H9 (cell line): ENCODE measurements around the gene FRY. TPM values are rescaled to one million over a fixed set of nuclear protein-coding genes. Genes with fewer than 3 reads are reported as not detected.

Experiments used
- DNase-seq: peaks from one replicate; pipeline ENCODE4 v3.0.0-alpha.2; 2017
- H2AFZ ChIP-seq: one replicate; pipeline ENCODE4 v1.6.1; 2013; ENCODE audit warnings: mild to moderate bottlenecking, low read length, control low read depth, moderate library complexity
- H2AK5ac ChIP-seq: 2 replicates; pipeline ENCODE4 v1.6.1; 2013; ENCODE audit warnings: low read length, control low read depth, mixed read lengths; ENCODE audit not compliant: insufficient read length
- H2BK120ac ChIP-seq: one replicate; pipeline ENCODE4 v1.6.1; 2013; ENCODE audit warnings: low read depth, mild to moderate bottlenecking, low read length, control low read depth, inconsistent platforms; ENCODE audit not compliant: poor library complexity, severe bottlenecking
- H2BK12ac ChIP-seq: 2 replicates; pipeline ENCODE4 v1.6.1; 2013; ENCODE audit warnings: low read length, control low read depth, mixed read lengths, low read depth; ENCODE audit not compliant: insufficient read length
- H2BK15ac ChIP-seq: 2 replicates; pipeline ENCODE4 v1.6.1; 2013; ENCODE audit warnings: low read depth, low read length, control low read depth
- H2BK20ac ChIP-seq: one replicate; pipeline ENCODE4 v1.6.1; 2013; ENCODE audit warnings: low read depth, mild to moderate bottlenecking, low read length, control low read depth, inconsistent platforms; ENCODE audit not compliant: poor library complexity, severe bottlenecking
- H2BK5ac ChIP-seq: 2 replicates; pipeline ENCODE4 v1.6.1; 2013; ENCODE audit warnings: low read length, control low read depth, mixed read lengths; ENCODE audit not compliant: insufficient read length
- H3K14ac ChIP-seq: 2 replicates; pipeline ENCODE4 v1.6.1; 2013; ENCODE audit warnings: low read length, control low read depth; ENCODE audit not compliant: insufficient read depth
- H3K18ac ChIP-seq: 2 replicates; pipeline ENCODE4 v1.6.1; 2013; ENCODE audit warnings: low read depth, mild to moderate bottlenecking, mixed read lengths, low read length, control low read depth; ENCODE audit not compliant: insufficient read length
- H3K23ac ChIP-seq: 2 replicates; pipeline ENCODE4 v1.6.1; 2013; ENCODE audit warnings: low read length, control low read depth, mixed read lengths, low read depth; ENCODE audit not compliant: insufficient read length
- H3K23me2 ChIP-seq: 2 replicates; pipeline ENCODE4 v1.6.1; 2013; ENCODE audit warnings: low read depth, mild to moderate bottlenecking, mixed read lengths, low read length, control low read depth; ENCODE audit not compliant: insufficient read length, poor library complexity, severe bottlenecking
- H3K27ac ChIP-seq: 2 replicates; pipeline ENCODE4 v1.5.1; 2013; ENCODE audit warnings: low read length, control low read depth, mixed read lengths, low read depth; ENCODE audit not compliant: insufficient read length
- H3K27me3 ChIP-seq: 2 replicates; pipeline ENCODE4 v1.6.1; 2013; ENCODE audit warnings: low read length, control low read depth, inconsistent platforms; ENCODE audit not compliant: insufficient read depth
- H3K4ac ChIP-seq: 2 replicates; pipeline ENCODE4 v1.6.1; 2013; ENCODE audit warnings: low read depth, mild to moderate bottlenecking, control low read depth, inconsistent platforms, low read length, moderate library complexity
- H3K4me1 ChIP-seq: 2 replicates; pipeline ENCODE4 v1.6.1; 2013; ENCODE audit warnings: low read length, control low read depth, inconsistent platforms; ENCODE audit not compliant: insufficient read depth
- H3K4me2 ChIP-seq: 2 replicates; pipeline ENCODE4 v1.6.1; 2013; ENCODE audit warnings: low read length, control low read depth, mixed read lengths; ENCODE audit not compliant: insufficient read length, insufficient read depth
- H3K56ac ChIP-seq: 2 replicates; pipeline ENCODE4 v1.6.1; 2013; ENCODE audit warnings: low read depth, mild to moderate bottlenecking, mixed read lengths, low read length, control low read depth; ENCODE audit not compliant: insufficient read length
- H3K79me1 ChIP-seq: 2 replicates; pipeline ENCODE4 v1.6.1; 2013; ENCODE audit warnings: low read depth, mild to moderate bottlenecking, moderate library complexity, low read length, control low read depth, inconsistent platforms; ENCODE audit not compliant: insufficient read depth, poor library complexity, severe bottlenecking
- H3K79me2 ChIP-seq: 2 replicates; pipeline ENCODE4 v1.6.1; 2013; ENCODE audit warnings: low read length, control low read depth, inconsistent platforms; ENCODE audit not compliant: insufficient read depth
- H3K9ac ChIP-seq: 2 replicates; pipeline ENCODE4 v1.6.1; 2013; ENCODE audit warnings: low read length, control low read depth, mixed read lengths; ENCODE audit not compliant: insufficient read length; ENCODE audit errors: extremely low read depth
- H3K9me3 ChIP-seq: one replicate; pipeline ENCODE4 v1.6.1; 2013; ENCODE audit warnings: low read depth, low read length, inconsistent platforms; ENCODE audit not compliant: control insufficient read depth
- H3T11ph ChIP-seq: one replicate; pipeline ENCODE4 v1.6.1; 2013; ENCODE audit warnings: mild to moderate bottlenecking, low read length, control low read depth, inconsistent platforms
- H4K20me1 ChIP-seq: one replicate; pipeline ENCODE4 v1.6.1; 2013; ENCODE audit not compliant: control insufficient read depth, insufficient read length, insufficient read depth
- H4K5ac ChIP-seq: 2 replicates; pipeline ENCODE4 v1.6.1; 2013; ENCODE audit warnings: low read depth, mild to moderate bottlenecking, mixed read lengths, low read length, control low read depth; ENCODE audit not compliant: insufficient read length
- H4K8ac ChIP-seq: replicated peaks from 2 replicates; pipeline ENCODE4 v1.6.1; 2013; ENCODE audit warnings: low read length, control low read depth, mixed read lengths, low read depth; ENCODE audit not compliant: insufficient read length
- H4K91ac ChIP-seq: 2 replicates; pipeline ENCODE4 v1.6.1; 2013; ENCODE audit warnings: low read depth, mild to moderate bottlenecking, moderate library complexity, mixed read lengths, low read length, control low read depth; ENCODE audit not compliant: insufficient read length
- H3K27ac Mint-ChIP-seq, 3 experiments: 2 replicates in 2 of 3; 3 replicates in 1 of 3; pipeline ENCODE4 v1.8.0; 2020 to 2021; ENCODE audit warnings: mixed read lengths in 3 of 3, mild to moderate bottlenecking in 1 of 3, moderate library complexity in 1 of 3
- H3K27me3 Mint-ChIP-seq: 2 replicates; pipeline ENCODE4 v1.8.0; 2021; ENCODE audit warnings: low read depth, mild to moderate bottlenecking, moderate library complexity, mixed read lengths
- H3K36me3 Mint-ChIP-seq, 3 experiments: 2 replicates in 2 of 3; 3 replicates in 1 of 3; pipeline ENCODE4 v1.8.0; 2020 to 2021; ENCODE audit warnings: low read depth in 3 of 3, mixed read lengths in 3 of 3; ENCODE audit not compliant: insufficient read depth in 1 of 3
- H3K4me1 Mint-ChIP-seq, 2 experiments: 2 replicates each; pipeline ENCODE4 v1.8.0; 2020; ENCODE audit warnings: mixed read lengths in 2 of 2
- H3K4me3 Mint-ChIP-seq, 2 experiments: 2 replicates in 1 of 2; 3 replicates in 1 of 2; pipeline ENCODE4 v1.8.0; 2020 to 2021; ENCODE audit warnings: mild to moderate bottlenecking in 2 of 2, mixed read lengths in 2 of 2, moderate library complexity in 1 of 2
- H3K9me3 Mint-ChIP-seq, 2 experiments: 2 replicates in 1 of 2; 3 replicates in 1 of 2; pipeline ENCODE4 v1.8.0; 2020; ENCODE audit warnings: mild to moderate bottlenecking in 2 of 2, mixed read lengths in 2 of 2, moderate library complexity in 1 of 2
- CTCF ChIP-seq: fragments of 200-600 bp; sonication (generic); conservative IDR thresholded peaks from 3 replicates; pipeline ENCODE4 v1.8.0; 2021; ENCODE audit warnings: antibody characterized with exemption, mild to moderate bottlenecking
- WGBS: extraction: QIAGEN DNeasy Blood & Tissue Kit; methylation state at CpG from one replicate; pipeline ENCODE4 v1.1.7; 2013; ENCODE audit warnings: missing lambda C conversion rate, low lambda C conversion rate, mixed read lengths; ENCODE audit not compliant: insufficient read length; ENCODE audit errors: extremely low coverage; 5-methylcytosine and 5-hydroxymethylcytosine counted together
- total RNA-seq: library from RNA; stranded (reverse); gene quantifications from 2 replicates; pipeline ENCODE4 v1.2.1, GENCODE V29; 2021

The FRY gene
- total RNA-seq, 1 experiment from 2014 or later, result 5.2 TPM

- Mint-ChIP-seq H3K36me3 (peaks cover 1 to 7% (median 5%) of the 10 kb centered on the region in 3 experiments; a peak in 4 of 7 replicates), H3K27ac (peak overlapping the region in 1 of 3 experiments; percentile 62; a peak in 1 of 7 replicates), H3K27me3 (no peaks in the 10 kb centered on the region), H3K4me1 (peaks cover 0 to 5% of the 10 kb centered on the region in 2 experiments; a peak in 2 of 4 replicates), H3K4me3 (no peak overlapping the region), H3K9me3 (no peaks in the 10 kb centered on the region)
- Histone ChIP-seq H3T11ph (no peak overlapping the region), H3K27me3 (no peaks in the 10 kb centered on the region), H2BK20ac (no peak overlapping the region), H3K79me1 (no peaks in the 10 kb centered on the region), H2AK5ac (no peak overlapping the region), H4K91ac (no peak overlapping the region), H3K79me2 (no peaks in the 10 kb centered on the region), H4K8ac (no peak overlapping the region), H3K14ac (no peak overlapping the region), H3K9ac (no peak overlapping the region), H2AFZ (no peak overlapping the region), H3K18ac (no peak overlapping the region), H3K27ac (no peak overlapping the region), H2BK5ac (no peak overlapping the region), H3K9me3 (no peaks in the 10 kb centered on the region), H3K4me2 (no peak overlapping the region), H3K4ac (no peak overlapping the region), H4K5ac (no peak overlapping the region), H2BK120ac (no peak overlapping the region), H3K23me2 (no peaks in the 10 kb centered on the region), H3K4me1 (no peaks in the 10 kb centered on the region), H2BK15ac (no peak overlapping the region), H3K56ac (no peak overlapping the region), H2BK12ac (no peak overlapping the region), H3K23ac (no peak overlapping the region), H4K20me1 (no peaks in the 10 kb centered on the region)
- TF ChIP-seq CTCF, result peak; percentile 89
- peak; percentile 71 for DNase-seq
- WGBS, result no CpG with 5 or more reads among the region's 4 CpGs
Measured at GRCh38 chr13:32164622-32165268, 133.2 kb downstream of the FRY start.
